Measurements from ENCODE around the gene ZNF639. TPM values are rescaled to one million over a fixed set of nuclear protein-coding genes. Genes with fewer than 3 reads are reported as not detected.
"Not testable (repeated sequence)": the region's sequence is repeated elsewhere in the genome, so short reads cannot be mapped to it uniquely, and the experiment has no call there.

Gene ZNF639
- polyA plus RNA-seq (ENCODE audit: insufficient read length in 4 of 4): 10 to 100 TPM; 49.8 to 64.7 (median 58.6) TPM

GRCh38 chr3:179322286-179323196 lies at the start of gene ZNF639:
TSS of gene ZNF639 (plus strand) at chr3:179323031. CDS start at chr3:179328294, 5,263 bp downstream.
- peak; percentile 68 to 84 (median 76) for DNase-seq (ENCODE audit: low read depth in 4 of 4, low spot score in 3 of 4)

DNA sequence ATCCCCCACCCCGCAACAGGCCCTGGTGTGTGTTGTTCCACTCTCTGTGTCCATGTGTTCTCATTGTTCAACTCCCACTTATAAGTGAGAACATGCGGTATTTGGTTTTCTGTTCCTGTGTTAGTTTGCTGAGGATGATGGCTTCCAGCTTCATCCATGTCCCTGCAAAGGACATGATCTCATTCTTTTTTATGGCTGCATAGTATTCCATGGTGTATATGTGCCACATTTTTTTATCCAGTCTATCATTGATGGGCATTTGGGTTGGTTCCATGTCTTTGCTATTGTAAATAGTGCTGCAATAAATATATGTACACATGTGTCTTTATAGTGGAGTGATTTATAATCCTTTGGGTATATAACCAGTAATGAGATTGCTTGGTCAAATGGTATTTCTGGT lies 48.4 kb upstream of the ZNF639 start:
- not testable (repeated sequence) for DNase-seq (ENCODE audit: low read depth in 4 of 4, low spot score in 3 of 4)

- no peak for DNase-seq (ENCODE audit: low read depth in 4 of 4, low spot score in 3 of 4)
These were observed 46.8 kb upstream of the ZNF639 start for GRCh38 chr3:179276001-179276400.

DNA sequence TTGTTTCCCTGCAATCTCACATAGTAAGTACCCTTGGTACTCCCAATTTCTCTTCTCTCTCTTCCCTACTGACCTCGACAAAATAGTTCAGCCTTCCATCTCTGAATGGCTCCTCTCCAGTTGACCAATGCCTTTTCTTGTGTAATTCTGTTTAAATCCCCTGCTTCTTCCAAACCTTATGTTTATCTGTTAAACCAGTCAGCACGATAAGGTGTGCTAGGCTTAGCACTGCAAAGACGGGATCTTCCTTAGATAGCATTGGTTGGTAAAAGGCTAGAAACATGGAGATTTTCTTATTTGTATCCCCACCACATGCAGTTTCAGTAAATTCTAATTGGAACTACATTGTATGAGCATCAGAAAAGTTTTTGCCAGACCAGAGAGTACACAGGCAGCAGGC lies 46.1 kb upstream of the ZNF639 start:
- no peak for DNase-seq (ENCODE audit: low read depth in 4 of 4, low spot score in 3 of 4)

GRCh38 chr3:179278151-179278550 lies 44.7 kb upstream of the ZNF639 start:
- no peak for DNase-seq (ENCODE audit: low read depth in 4 of 4, low spot score in 3 of 4)

DNA sequence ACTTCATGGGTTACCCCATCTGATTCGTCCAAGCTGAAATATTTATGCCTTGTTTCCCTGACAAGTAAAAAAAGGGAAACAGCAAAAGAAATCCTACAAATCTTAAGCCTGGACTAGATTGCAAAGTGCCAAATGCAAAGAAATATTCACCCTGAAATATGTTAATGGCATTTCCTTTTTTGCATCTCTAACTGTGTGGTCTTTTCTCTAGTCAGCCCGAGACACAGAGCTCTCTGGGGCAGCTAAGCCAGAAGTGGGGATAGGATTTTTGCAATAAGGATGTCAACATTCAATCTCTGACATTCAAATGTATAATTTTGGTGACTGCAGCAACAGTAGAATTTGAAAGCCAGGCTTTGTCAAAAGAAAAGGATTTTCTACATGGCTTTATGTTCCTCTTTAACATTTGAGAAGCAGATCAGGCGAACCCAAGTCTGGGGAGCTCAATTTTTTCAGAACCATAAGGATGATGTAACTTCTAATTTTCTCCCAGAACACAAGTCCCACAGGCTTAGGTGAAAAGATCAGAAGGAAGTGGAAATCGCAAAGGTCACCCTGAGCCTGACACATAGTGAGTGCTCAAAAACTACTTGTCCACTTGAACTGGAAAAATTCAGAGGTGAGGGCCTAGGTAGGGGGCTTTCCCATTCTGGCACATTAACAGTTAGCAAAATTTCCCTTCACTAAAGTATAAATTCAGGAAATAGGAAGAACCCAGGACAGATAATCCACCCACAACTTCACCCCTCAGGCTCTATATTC lies 43.7 kb upstream of the ZNF639 start:
- no peak for DNase-seq (ENCODE audit: low read depth in 4 of 4, low spot score in 3 of 4)

GRCh38 chr3:179279837-179280236 lies 43.0 kb upstream of the ZNF639 start:
- DNase-seq (ENCODE audit: low read depth in 4 of 4, low spot score in 3 of 4): no peak

DNA sequence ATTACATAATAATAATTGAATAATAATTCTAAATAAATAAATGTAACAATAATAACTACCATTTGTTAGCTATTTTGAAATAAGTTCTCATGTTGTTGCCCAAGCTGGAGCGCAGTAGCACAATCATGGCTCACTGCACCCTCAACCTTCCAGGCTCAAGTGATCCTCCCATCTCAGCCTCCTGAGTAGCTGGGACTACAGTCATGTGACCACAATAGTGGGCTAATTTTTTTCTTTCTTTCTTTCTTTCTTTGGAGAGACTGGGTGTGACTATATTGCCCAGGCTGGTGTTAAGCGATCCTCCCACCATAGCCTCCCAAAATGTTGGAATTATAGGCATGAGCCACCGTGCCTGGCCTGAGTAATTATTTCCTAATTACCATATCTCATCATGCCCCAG lies 41.0 kb upstream of the ZNF639 start:
- DNase-seq (ENCODE audit: low read depth in 4 of 4, low spot score in 3 of 4): no peak

- DNase-seq (ENCODE audit: low read depth in 4 of 4, low spot score in 3 of 4): no peak
These were observed 36.5 kb upstream of the ZNF639 start for GRCh38 chr3:179286331-179286730.

- DNase-seq (ENCODE audit: low read depth in 4 of 4, low spot score in 3 of 4): no peak
These were observed 34.0 kb upstream of the ZNF639 start for GRCh38 chr3:179288845-179289244.

DNA sequence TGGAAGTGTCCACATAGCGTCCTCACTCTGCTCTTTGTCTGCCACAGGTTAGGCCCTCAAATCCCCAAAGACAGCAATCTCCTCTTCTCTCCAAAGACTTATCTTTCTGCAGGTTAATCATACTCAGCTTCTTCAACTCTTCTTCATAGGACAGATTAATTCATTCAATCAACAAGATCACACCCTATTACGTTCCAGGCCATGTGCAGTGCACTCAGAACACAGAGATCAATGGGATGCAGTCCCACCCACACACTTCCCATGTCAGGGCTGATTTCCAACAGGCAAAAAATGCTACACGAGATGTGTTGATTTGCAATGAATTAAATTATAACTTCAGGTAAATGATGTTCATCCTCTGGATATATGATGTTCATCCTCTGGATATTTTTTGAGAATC lies 33.5 kb upstream of the ZNF639 start:
- no peak for DNase-seq (ENCODE audit: low read depth in 4 of 4, low spot score in 3 of 4)

- DNase-seq (ENCODE audit: low read depth in 4 of 4, low spot score in 3 of 4): peak in 1 of 4 donors; percentile 14
These were observed 30.4 kb upstream of the ZNF639 start for GRCh38 chr3:179292450-179292849.

GRCh38 chr3:179297971-179298725 lies 24.7 kb upstream of the ZNF639 start:
- DNase-seq (ENCODE audit: low read depth in 4 of 4, low spot score in 3 of 4): no peak

- DNase-seq (ENCODE audit: low read depth in 4 of 4, low spot score in 3 of 4): no peak
These were observed 23.5 kb upstream of the ZNF639 start for GRCh38 chr3:179299316-179299715.

DNA sequence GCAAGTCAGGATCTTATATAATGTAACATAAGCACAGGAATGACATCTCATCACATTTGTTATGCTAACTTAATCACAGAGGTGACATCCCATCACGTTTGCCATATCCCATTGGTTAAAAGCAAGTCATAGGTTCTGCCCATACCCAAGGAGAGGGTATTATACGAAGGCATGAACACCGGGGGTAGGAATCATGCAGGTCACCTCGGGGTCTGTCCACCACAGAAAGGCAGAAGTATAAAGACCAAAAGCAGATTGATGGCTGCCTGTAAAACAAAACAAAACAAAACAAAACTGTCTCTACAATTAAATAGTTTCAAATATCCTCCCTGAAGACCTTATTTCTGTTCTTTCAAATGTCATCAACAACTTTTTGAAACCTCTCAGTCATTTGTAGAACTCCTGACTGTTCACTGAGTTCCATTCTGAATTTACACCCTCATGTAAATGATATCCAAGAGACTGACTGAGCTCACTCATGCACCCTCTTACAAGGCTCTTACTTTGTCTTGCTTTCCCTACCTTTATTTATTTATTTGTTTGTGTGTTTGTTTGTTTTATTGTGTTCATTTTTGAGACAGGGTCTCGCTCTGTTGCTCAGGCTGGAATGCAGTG lies 22.7 kb upstream of the ZNF639 start:
- no peak for DNase-seq (ENCODE audit: low read depth in 4 of 4, low spot score in 3 of 4)

- no peak for DNase-seq (ENCODE audit: low read depth in 4 of 4, low spot score in 3 of 4)
These were observed 21.2 kb upstream of the ZNF639 start for GRCh38 chr3:179301645-179302044.

DNA sequence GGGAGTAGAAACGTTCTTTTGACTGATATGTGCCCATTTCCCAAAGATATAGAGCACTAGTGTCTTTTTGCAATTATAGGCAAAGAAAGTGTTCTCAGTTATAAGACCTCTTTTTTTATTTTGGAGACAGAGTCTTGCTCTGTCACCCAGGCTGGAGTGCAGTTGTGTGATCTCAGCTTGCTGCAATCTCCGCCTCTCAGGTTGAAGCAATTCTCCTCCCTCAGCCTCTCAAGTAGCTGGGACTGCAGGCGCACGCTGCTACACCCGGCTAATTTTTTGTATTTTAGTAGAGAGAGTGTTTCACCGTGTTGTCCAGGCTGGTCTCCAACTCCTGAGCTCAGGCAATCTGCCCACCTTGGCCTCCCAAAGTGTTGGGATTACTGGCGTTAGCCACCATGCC lies 20.7 kb upstream of the ZNF639 start:
- no peak for DNase-seq (ENCODE audit: low read depth in 4 of 4, low spot score in 3 of 4)

DNA sequence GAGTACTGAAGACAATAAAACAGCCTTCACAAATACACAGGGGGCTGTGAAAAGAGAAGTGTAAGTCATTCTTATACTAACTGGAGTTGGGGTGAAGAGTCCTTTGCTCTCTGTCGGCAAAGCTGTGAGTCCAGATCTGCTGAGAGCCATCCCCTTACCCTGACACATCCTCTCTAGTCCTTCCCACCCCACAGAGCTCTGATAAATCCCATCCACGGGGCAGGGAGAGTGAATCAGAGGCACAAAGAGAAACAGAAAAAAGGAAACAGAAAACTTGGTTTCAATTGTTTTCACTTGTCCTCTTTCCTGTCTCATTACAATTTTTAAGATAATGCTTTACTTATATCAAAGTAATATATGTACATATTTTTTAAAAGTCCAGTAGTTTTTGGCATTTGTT lies 18.2 kb upstream of the ZNF639 start:
- no peak for DNase-seq (ENCODE audit: low read depth in 4 of 4, low spot score in 3 of 4)

GRCh38 chr3:179307362-179307761 lies 15.5 kb upstream of the ZNF639 start:
- not testable (repeated sequence) for DNase-seq (ENCODE audit: low read depth in 4 of 4, low spot score in 3 of 4)

DNA sequence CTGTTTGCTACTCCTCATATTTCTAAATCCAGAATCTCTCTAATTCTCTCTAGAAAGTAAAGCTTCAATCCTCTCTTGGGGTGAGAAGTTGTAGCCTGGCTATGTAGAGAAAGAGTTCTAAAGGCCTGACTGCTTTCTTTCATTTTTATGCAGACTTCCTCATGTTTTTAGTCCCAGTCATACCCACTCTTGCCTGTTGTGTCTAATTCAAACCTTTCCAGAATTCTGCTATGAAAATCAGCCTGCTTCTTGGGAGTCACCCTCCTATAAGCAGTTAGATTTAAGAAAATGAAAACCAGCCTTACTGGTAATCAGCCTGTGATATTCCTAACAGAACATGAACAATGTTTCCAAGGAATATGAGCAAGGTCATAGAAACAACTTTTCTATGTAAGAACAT lies 14.8 kb upstream of the ZNF639 start:
- no peak for DNase-seq (ENCODE audit: low read depth in 4 of 4, low spot score in 3 of 4)
